ENCODE data around the gene GALNT7. TPM values are rescaled to one million over a fixed set of nuclear protein-coding genes. Genes with fewer than 3 reads are reported as not detected.

The GALNT7 gene
- total and polyA plus RNA-seq, 10 of the 15 experiments (the other 5 are each of a cell fraction or from before 2014, with no cell fraction given) = 14.2 to 33.2 (median 28.9) TPM

- Histone ChIP-seq H3K4me3 (no peak overlapping the region; the same call in 1 of the 2 replicates), H3K9me3 (replicated peaks; ENCODE audit: control insufficient read depth, insufficient read depth, low read length) (no peaks in the 10 kb centered on the region; the same call in 2 of the 3 replicates), H3K27ac (ENCODE audit: control insufficient read depth, insufficient read depth) (peak overlapping the region; percentile 84), H3K4me1 (ENCODE audit: control insufficient read depth, insufficient read depth, low read length) (peaks cover 24% of the 10 kb centered on the region), H4K20me1 (ENCODE audit: control insufficient read depth, insufficient read depth) (no peaks in the 10 kb centered on the region), H3K27me3 (replicated peaks in 1 of 2; ENCODE audit: control insufficient read depth in 2 of 2, insufficient read depth in 2 of 2, low read length in 1 of 2) (no peaks in the 10 kb centered on the region), H3K9ac (ENCODE audit: control insufficient read depth, insufficient read depth, low read length) (peak overlapping the region; percentile 37; the same call in 1 of the 2 replicates), H2AFZ (ENCODE audit: control insufficient read depth, low read depth, low read length) (no peak overlapping the region), H3K4me2 (ENCODE audit: control insufficient read depth, insufficient read depth) (peak overlapping the region; percentile 41), H3K36me3 (ENCODE audit: control insufficient read depth in 2 of 2, insufficient read depth in 2 of 2, low read length in 1 of 2) (peaks cover 0 to 5% of the 10 kb centered on the region in 2 experiments; a peak in 2 of 4 replicates), H3K79me2 (ENCODE audit: control insufficient read depth, insufficient read depth, low read length) (peaks cover 24% of the 10 kb centered on the region)
- no TSS peak for BruUV-seq (replicated peaks)
- ATAC-seq = peak; percentile 63
- ChIA-PET CTCF (interaction anchor here (0.9 to 6.2 kb wide), 12 partner anchors 8 to 242 kb away, joined by 3 to 175 read pairs (median 6); partner anchors contain the start of gene GALNT7), RAD21 (ENCODE audit: unreplicated experiment) (interaction anchor here (0.7 to 2.7 kb wide), 15 partner anchors 9 to 241 kb away, joined by 3 to 14 read pairs (median 4); partner anchors contain the start of gene GALNT7), SMC1A (ENCODE audit: uncharacterized antibody, unreplicated experiment) (interaction anchor here (1.0 to 4.0 kb wide), 13 partner anchors 9 to 241 kb away, joined by 3 to 96 read pairs (median 6); partner anchors contain the start of gene GALNT7), POLR2A (interaction anchor here (1.3 to 2.7 kb wide), 2 partner anchors 7 to 86 kb away, joined by 3 to 14 read pairs; partner anchors contain the start of gene GALNT7)
- intact Hi-C loops (cut with micrococcal nuclease; ENCODE audit: unreplicated experiment) = loop anchor here (10.0 kb wide), 1 partner anchor 360 kb away; no protein-coding TSS in a partner anchor
- in situ Hi-C loops (cut with MboI) = loop anchor here (5.0 kb wide), 1 partner anchor 237 kb away; no protein-coding TSS in a partner anchor
- DNase-seq (ENCODE audit: low read depth, low spot score) = no peak
- FAIRE-seq = no peak
- TF ChIP-seq CUX1 (IDR thresholded peaks at IDR 0.05; ENCODE audit: insufficient replicate concordance, low read depth, low read length) = peak; percentile 45
- TF ChIP-seq RELA (IDR thresholded peaks at IDR 0.05; ENCODE audit: borderline replicate concordance, partially characterized antibody) = peak; percentile 33
- no peak for TF ChIP-seq CREB1 (IDR thresholded peaks at IDR 0.05; ENCODE audit: low read depth)
- peak; percentile 48; the same call in 1 of the 2 replicates for TF ChIP-seq RELB (IDR thresholded peaks at IDR 0.05; ENCODE audit: low read depth)
- peak; percentile 41; the same call in 1 of the 2 replicates for TF ChIP-seq NFIC (IDR thresholded peaks at IDR 0.05; ENCODE audit: low read depth, low read length)
- peak in 1 of 2 experiments; percentile 75; a peak in 1 of 4 replicates for TF ChIP-seq SRF (IDR thresholded peaks at IDR 0.05; ENCODE audit: low read depth in 2 of 2, low read length in 2 of 2)
- TF ChIP-seq CBFB (IDR thresholded peaks at IDR 0.05; ENCODE audit: low read depth) = no peak
- 0 out of 4 replicates have a peak, but pooled peaks of 1 of the 2 experiments have one; percentile 10 for TF ChIP-seq EP300 (IDR thresholded peaks at IDR 0.05; ENCODE audit: borderline replicate concordance in 1 of 2, control insufficient read depth in 1 of 2, low read depth in 2 of 2, low read length in 2 of 2)
These were observed 86.0 kb downstream of the GALNT7 start for GRCh38 chr4:173254646-173255045.

Data from GM12878 (cell line).